GM10266 (cell line): Measurements from ENCODE around the gene CHST4.

ENCODE experiments used
- DNase-seq: peaks from one replicate; pipeline ENCODE4 v3.0.0; 2012; ENCODE audit errors: extremely low spot score
- CTCF ChIP-seq: IDR thresholded peaks from 2 replicates; pipeline ENCODE4 v1.5.1; 2012; ENCODE audit warnings: mild to moderate bottlenecking, low read depth; ENCODE audit not compliant: control insufficient read depth, insufficient read depth; ENCODE audit errors: missing control alignments

The CHST4 gene

GRCh38 chr16:71526111-71526631 is at the start of gene CHST4:
Gene CHST4 (plus strand): TSS chr16:71526426. CDS start chr16:71536678, 10,252 bp downstream.
- no peak for DNase-seq
- no peak for TF ChIP-seq CTCF

GRCh38 chr16:71476457-71477124 is 49.6 kb upstream of the CHST4 start:
- no peak for DNase-seq
- no peak for TF ChIP-seq CTCF

- peak; percentile 32 for TF ChIP-seq CTCF
- DNase-seq, result no peak
Observed at GRCh38 chr16:71479420-71479819, 46.8 kb upstream of the CHST4 start.

GRCh38 chr16:71480956-71481355 is 45.3 kb upstream of the CHST4 start:
- no peak for DNase-seq
- TF ChIP-seq CTCF, result no peak

GRCh38 chr16:71482569-71482968 is 43.7 kb upstream of the CHST4 start:
- no peak for TF ChIP-seq CTCF
- no peak for DNase-seq

- peak; percentile 75 for DNase-seq
- no peak for TF ChIP-seq CTCF
Observed at GRCh38 chr16:71484006-71484893, 42.0 kb upstream of the CHST4 start.

GRCh38 chr16:71489122-71489521 is 37.1 kb upstream of the CHST4 start, which contains the start of gene ZNF19:
Gene ZNF19 (minus strand): TSS chr16:71489324. CDS start chr16:71482114, 7,210 bp downstream.
- DNase-seq, result no peak
- no peak for TF ChIP-seq CTCF
